Erythroblast (primary cell): ENCODE measurements around the gene ATOH8.

Experiments used
- GATA1 ChIP-seq: IDR thresholded peaks from 2 replicates; pipeline ENCODE4 v1.6.1; 2011; ENCODE audit warnings: low read depth, mild to moderate bottlenecking, control low read depth, low read length, moderate library complexity
- POLR2A ChIP-seq: IDR thresholded peaks from 2 replicates; pipeline ENCODE4 v1.6.1; 2011; ENCODE audit warnings: mild to moderate bottlenecking, low read length

GRCh38 chr2:85801871-85802270 is 48.1 kb downstream of the ATOH8 start:
- TF ChIP-seq POLR2A (no peak), GATA1 (no peak)
